GM12878 (cell line): Measurements from ENCODE around the gene AGTRAP.

Source experiments
- CTCF ChIP-seq, 3 experiments: IDR thresholded peaks in 2 of 3; conservative IDR thresholded peaks in 1 of 3; 2 replicates each; pipeline ENCODE4 v1.5.1; 2011; ENCODE audit warnings: low read depth in 3 of 3, low read length in 3 of 3, mild to moderate bottlenecking in 3 of 3, control low read depth in 2 of 3, moderate library complexity in 2 of 3, inconsistent platforms in 1 of 3, mixed read lengths in 1 of 3; ENCODE audit not compliant: control insufficient read depth in 2 of 3, insufficient read depth in 1 of 3; ENCODE audit errors: extremely low read depth in 1 of 3
- EGR1 ChIP-seq, 2 experiments: IDR thresholded peaks; 1 replicate in 1 of 2; 2 replicates in 1 of 2; pipeline ENCODE4 v1.6.1; 2011 to 2012; ENCODE audit warnings: low read depth in 2 of 2, low read length in 2 of 2, borderline replicate concordance in 1 of 2, mild to moderate bottlenecking in 1 of 2, moderate library complexity in 1 of 2
- POLR2A ChIP-seq: IDR thresholded peaks from 2 replicates; pipeline ENCODE4 v1.6.1; 2011; ENCODE audit warnings: low read depth, mild to moderate bottlenecking, low read length

- TF ChIP-seq EGR1 (IDR thresholded peaks at IDR 0.05; ENCODE audit: borderline replicate concordance in 1 of 2, low read depth in 2 of 2, low read length in 2 of 2): no peak
- TF ChIP-seq POLR2A: no peak
- no peak for TF ChIP-seq CTCF (IDR thresholded peaks at IDR 0.05 in 2 of 3, conservative IDR thresholded peaks at IDR 0.05 in 1 of 3; ENCODE audit: control insufficient read depth in 2 of 3, extremely low read depth in 1 of 3, insufficient read depth in 1 of 3, low read depth in 3 of 3, low read length in 3 of 3)
These were observed 42.8 kb upstream of the AGTRAP start for GRCh38 chr1:11693024-11693590.
